ENCODE measurements around the gene ZMYM4.

ZMYM4 gene

GRCh38 chr1:35269989-35270289 lies 1.4 kb downstream of the ZMYM4 start:
- TF ChIP-seq, protein P1, sequence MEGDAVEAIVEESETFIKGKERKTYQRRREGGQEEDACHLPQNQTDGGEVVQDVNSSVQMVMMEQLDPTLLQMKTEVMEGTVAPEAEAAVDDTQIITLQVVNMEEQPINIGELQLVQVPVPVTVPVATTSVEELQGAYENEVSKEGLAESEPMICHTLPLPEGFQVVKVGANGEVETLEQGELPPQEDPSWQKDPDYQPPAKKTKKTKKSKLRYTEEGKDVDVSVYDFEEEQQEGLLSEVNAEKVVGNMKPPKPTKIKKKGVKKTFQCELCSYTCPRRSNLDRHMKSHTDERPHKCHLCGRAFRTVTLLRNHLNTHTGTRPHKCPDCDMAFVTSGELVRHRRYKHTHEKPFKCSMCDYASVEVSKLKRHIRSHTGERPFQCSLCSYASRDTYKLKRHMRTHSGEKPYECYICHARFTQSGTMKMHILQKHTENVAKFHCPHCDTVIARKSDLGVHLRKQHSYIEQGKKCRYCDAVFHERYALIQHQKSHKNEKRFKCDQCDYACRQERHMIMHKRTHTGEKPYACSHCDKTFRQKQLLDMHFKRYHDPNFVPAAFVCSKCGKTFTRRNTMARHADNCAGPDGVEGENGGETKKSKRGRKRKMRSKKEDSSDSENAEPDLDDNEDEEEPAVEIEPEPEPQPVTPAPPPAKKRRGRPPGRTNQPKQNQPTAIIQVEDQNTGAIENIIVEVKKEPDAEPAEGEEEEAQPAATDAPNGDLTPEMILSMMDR (IDR thresholded peaks at IDR 0.05; ENCODE audit: insufficient read depth, low read depth, low read length, missing control alignments), result no peak
- DNase-seq (ENCODE audit: low read depth), result no peak
- H3K4me3 ChIP-seq (ENCODE audit: low read depth, low read length), result peak overlapping the region; percentile 72

- no peak overlapping the region for H3K4me3 ChIP-seq (ENCODE audit: low read depth, low read length)
- TF ChIP-seq, protein P1 (IDR thresholded peaks at IDR 0.05; ENCODE audit: insufficient read depth, low read depth, low read length, missing control alignments), result no peak
- no peak for DNase-seq (ENCODE audit: low read depth)
These were observed 2.3 kb downstream of the ZMYM4 start for GRCh38 chr1:35270836-35271235.

- DNase-seq (ENCODE audit: low read depth), result no peak
- H3K4me3 ChIP-seq (ENCODE audit: low read depth, low read length), result no peak overlapping the region
- TF ChIP-seq, protein P1 (IDR thresholded peaks at IDR 0.05; ENCODE audit: insufficient read depth, low read depth, low read length, missing control alignments), result no peak
These were observed 5.7 kb downstream of the ZMYM4 start for GRCh38 chr1:35274197-35274596.

- TF ChIP-seq, protein P1 (IDR thresholded peaks at IDR 0.05; ENCODE audit: insufficient read depth, low read depth, low read length, missing control alignments), result no peak
- no peak overlapping the region for H3K4me3 ChIP-seq (ENCODE audit: low read depth, low read length)
- DNase-seq (ENCODE audit: low read depth), result no peak
These were observed 10.5 kb downstream of the ZMYM4 start for GRCh38 chr1:35278886-35279554.

DNA sequence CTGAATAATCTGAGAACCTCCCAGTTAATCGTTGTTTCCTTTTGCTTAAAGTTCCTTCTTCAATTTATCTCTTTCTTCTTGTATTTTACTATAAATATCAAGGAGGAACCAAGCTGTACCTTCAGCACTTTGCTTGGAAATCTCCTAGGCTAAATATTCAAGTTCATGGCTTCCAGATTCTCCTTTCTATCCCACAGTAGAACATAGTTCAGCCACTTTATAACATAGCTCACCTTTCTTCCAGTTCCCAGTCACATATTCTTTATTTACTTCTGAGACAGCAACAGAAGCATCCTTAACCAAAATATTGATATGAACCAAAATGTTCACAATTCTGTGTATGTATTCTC lies 11.0 kb downstream of the ZMYM4 start:
- TF ChIP-seq, protein P1 (IDR thresholded peaks at IDR 0.05; ENCODE audit: insufficient read depth, low read depth, low read length, missing control alignments), result no peak
- H3K4me3 ChIP-seq (ENCODE audit: low read depth, low read length), result no peak overlapping the region
- DNase-seq (ENCODE audit: low read depth), result no peak

GRCh38 chr1:35280006-35280405 lies 11.5 kb downstream of the ZMYM4 start:
- DNase-seq (ENCODE audit: low read depth), result no peak
- H3K4me3 ChIP-seq (ENCODE audit: low read depth, low read length), result no peak overlapping the region
- TF ChIP-seq, protein P1 (IDR thresholded peaks at IDR 0.05; ENCODE audit: insufficient read depth, low read depth, low read length, missing control alignments), result no peak

GRCh38 chr1:35281565-35281964 lies 13.1 kb downstream of the ZMYM4 start:
- no peak for DNase-seq (ENCODE audit: low read depth)
- no peak overlapping the region for H3K4me3 ChIP-seq (ENCODE audit: low read depth, low read length)
- TF ChIP-seq, protein P1 (IDR thresholded peaks at IDR 0.05; ENCODE audit: insufficient read depth, low read depth, low read length, missing control alignments), result no peak
